H1 (cell line): ENCODE data around the gene CTNNBL1.

Experiments used
- ATF3 ChIP-seq: IDR thresholded peaks from 2 replicates; pipeline ENCODE4 v1.6.1; 2011; ENCODE audit warnings: low read depth, mild to moderate bottlenecking, low read length; ENCODE audit not compliant: insufficient read depth
- EZH2 ChIP-seq: fragments of 200-600 bp; sonication (generic); IDR thresholded peaks from 2 replicates; pipeline ENCODE4 v1.7.1; 2012; ENCODE audit warnings: low read depth, mild to moderate bottlenecking, moderate library complexity, low read length, inconsistent platforms; ENCODE audit not compliant: severe bottlenecking
- HDAC2 ChIP-seq, 2 experiments: fragments of 300-600 bp in 1 of 2; sonication (generic) in 1 of 2; IDR thresholded peaks; 2 replicates each; pipeline ENCODE4 v1.6.1; 2011 to 2012; ENCODE audit warnings: low read depth in 2 of 2, low read length in 2 of 2, mild to moderate bottlenecking in 2 of 2, moderate library complexity in 2 of 2, borderline replicate concordance in 1 of 2, inconsistent platforms in 1 of 2
- POLR2A ChIP-seq, 2 experiments: IDR thresholded peaks; 1 replicate in 1 of 2; 2 replicates in 1 of 2; pipeline ENCODE4 v1.6.1; 2011; ENCODE audit warnings: low read depth in 2 of 2, low read length in 2 of 2, mild to moderate bottlenecking in 2 of 2; ENCODE audit errors: control extremely low read depth in 1 of 2
- YY1 ChIP-seq: IDR thresholded peaks from 2 replicates; pipeline ENCODE4 v1.6.1; 2011; ENCODE audit warnings: low read depth, mild to moderate bottlenecking, low read length
- TF ChIP-seq, protein P1 (sequence below), 3 experiments: IDR thresholded peaks; 1 replicate in 2 of 3; 2 replicates in 1 of 3; pipeline versions ENCODE4 v1.5.1 to v1.6.1; 2011; ENCODE audit warnings: low read length in 3 of 3, mild to moderate bottlenecking in 3 of 3, inconsistent platforms in 2 of 3, low read depth in 1 of 3, moderate library complexity in 1 of 3; ENCODE audit not compliant: insufficient read depth in 1 of 3; ENCODE audit errors: control extremely low read depth in 1 of 3

DNA sequence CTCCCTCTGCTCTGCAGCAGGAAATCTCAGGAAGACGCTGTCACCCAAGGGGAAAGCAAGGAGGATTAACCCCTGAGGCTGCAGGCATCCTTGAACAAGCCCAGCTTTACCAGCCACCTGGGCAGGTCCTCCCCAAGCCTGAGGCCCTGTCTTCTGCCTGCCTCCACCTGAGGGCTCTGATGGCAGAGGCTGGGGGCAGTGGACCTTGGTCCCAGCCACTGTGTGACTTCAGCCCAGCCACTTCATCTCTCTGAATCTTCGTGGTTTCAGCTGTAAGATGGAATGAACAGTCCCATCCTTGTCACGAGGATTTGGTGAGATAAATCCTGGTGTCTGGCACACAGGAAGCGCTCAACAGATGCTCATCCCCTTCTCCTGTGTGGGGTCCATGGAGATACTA, 200.6 kb downstream of the CTNNBL1 start:
- TF ChIP-seq, protein P1, sequence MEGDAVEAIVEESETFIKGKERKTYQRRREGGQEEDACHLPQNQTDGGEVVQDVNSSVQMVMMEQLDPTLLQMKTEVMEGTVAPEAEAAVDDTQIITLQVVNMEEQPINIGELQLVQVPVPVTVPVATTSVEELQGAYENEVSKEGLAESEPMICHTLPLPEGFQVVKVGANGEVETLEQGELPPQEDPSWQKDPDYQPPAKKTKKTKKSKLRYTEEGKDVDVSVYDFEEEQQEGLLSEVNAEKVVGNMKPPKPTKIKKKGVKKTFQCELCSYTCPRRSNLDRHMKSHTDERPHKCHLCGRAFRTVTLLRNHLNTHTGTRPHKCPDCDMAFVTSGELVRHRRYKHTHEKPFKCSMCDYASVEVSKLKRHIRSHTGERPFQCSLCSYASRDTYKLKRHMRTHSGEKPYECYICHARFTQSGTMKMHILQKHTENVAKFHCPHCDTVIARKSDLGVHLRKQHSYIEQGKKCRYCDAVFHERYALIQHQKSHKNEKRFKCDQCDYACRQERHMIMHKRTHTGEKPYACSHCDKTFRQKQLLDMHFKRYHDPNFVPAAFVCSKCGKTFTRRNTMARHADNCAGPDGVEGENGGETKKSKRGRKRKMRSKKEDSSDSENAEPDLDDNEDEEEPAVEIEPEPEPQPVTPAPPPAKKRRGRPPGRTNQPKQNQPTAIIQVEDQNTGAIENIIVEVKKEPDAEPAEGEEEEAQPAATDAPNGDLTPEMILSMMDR (IDR thresholded peaks at IDR 0.05; ENCODE audit: control extremely low read depth in 1 of 3, insufficient read depth in 1 of 3, low read depth in 1 of 3, low read length in 3 of 3): no peak
- no peak for TF ChIP-seq EZH2
- TF ChIP-seq POLR2A (IDR thresholded peaks at IDR 0.05; ENCODE audit: control extremely low read depth in 1 of 2, low read depth in 2 of 2, low read length in 2 of 2): no peak
- TF ChIP-seq YY1: no peak
- TF ChIP-seq HDAC2 (IDR thresholded peaks at IDR 0.05; ENCODE audit: borderline replicate concordance in 1 of 2, low read depth in 2 of 2, low read length in 2 of 2): no peak
- TF ChIP-seq ATF3: no peak
